ENCODE measurements around the gene NFATC3.

GRCh38 chr16:68216240-68216639 lies 131.1 kb downstream of the NFATC3 start:
- TF ChIP-seq CTCF (conservative IDR thresholded peaks at IDR 0.05; ENCODE audit: low read depth, low read length), result no peak
- TF ChIP-seq EZH2 (IDR thresholded peaks at IDR 0.05; ENCODE audit: low read length, unreplicated experiment), result no peak

Measured in PC-3 (cell line).